Measurements from ENCODE around the gene NOTO. TPM values are rescaled to one million over a fixed set of nuclear protein-coding genes. Genes with fewer than 3 reads are reported as not detected.

The NOTO gene
- polyA plus RNA-seq, 1 donor from 2014 or later: not detected

- H3K79me2 ChIP-seq (replicated peaks; ENCODE audit: insufficient read depth, low read length): no peaks in the 10 kb centered on the region
Measured at GRCh38 chr2:73208258-73208657, 5.9 kb downstream of the NOTO start.

DNA sequence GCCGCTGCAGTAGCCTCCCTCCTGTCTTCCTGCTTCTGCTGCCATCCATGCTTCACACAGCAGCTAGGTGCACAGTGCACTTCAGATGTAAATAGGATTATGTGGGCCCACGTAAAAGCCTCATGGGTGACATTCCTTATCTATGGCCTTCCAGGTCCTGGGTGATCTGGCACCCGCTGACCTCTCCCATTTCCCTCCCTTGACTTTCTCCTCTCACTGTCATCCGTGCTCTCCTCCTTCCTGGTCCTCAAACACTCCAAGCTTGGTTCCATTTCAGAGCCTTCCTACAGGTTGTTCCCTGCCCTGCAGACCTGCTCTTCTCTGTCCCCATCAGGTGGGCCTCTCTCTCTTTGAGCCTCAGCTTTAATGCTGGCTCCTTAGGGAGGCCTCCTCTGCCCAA is 7.6 kb downstream of the NOTO start:
- Histone ChIP-seq H4K20me1 (ENCODE audit: insufficient read depth) (no peaks in the 10 kb centered on the region), H2AFZ (ENCODE audit: low read depth, low read length) (no peak overlapping the region), H3K27me3 (ENCODE audit: insufficient read depth, low read depth, low read length) (peaks cover 7% of the 10 kb centered on the region), H3K9me3 (ENCODE audit: low read length) (no peaks in the 10 kb centered on the region), H3K4me2 (ENCODE audit: low read length) (no peak overlapping the region), H3F3A (ENCODE audit: insufficient read depth, low read length, poor library complexity, severe bottlenecking) (no peaks in the 10 kb centered on the region), H3K79me2 (replicated peaks; ENCODE audit: insufficient read depth, low read length) (no peaks in the 10 kb centered on the region), H3K9me2 (ENCODE audit: insufficient read depth, low read length) (no peaks in the 10 kb centered on the region), H3K27ac (ENCODE audit: low read length) (no peak overlapping the region), H3K4me3 (ENCODE audit: low read length) (no peak overlapping the region), H3K36me3 (ENCODE audit: insufficient read depth, low read length) (no peaks in the 10 kb centered on the region), H3K9ac (ENCODE audit: low read length) (no peak overlapping the region)
- TF ChIP-seq SMC3 (conservative IDR thresholded peaks at IDR 0.05; ENCODE audit: poor library complexity) (no peak), MXI1 (conservative IDR thresholded peaks at IDR 0.05; ENCODE audit: poor library complexity, severe bottlenecking) (no peak), POLR2AphosphoS5 (IDR thresholded peaks at IDR 0.05) (no peak), EZH2 (IDR thresholded peaks at IDR 0.05; ENCODE audit: borderline replicate concordance, insufficient read depth, low read length, poor library complexity, severe bottlenecking) (no peak), TAF1 (IDR thresholded peaks at IDR 0.05; ENCODE audit: low read depth) (no peak), RAD21 (conservative IDR thresholded peaks at IDR 0.05) (no peak), CTCF (IDR thresholded peaks at IDR 0.05; ENCODE audit: poor library complexity, severe bottlenecking) (no peak), EP300 (conservative IDR thresholded peaks at IDR 0.05; ENCODE audit: poor library complexity, severe bottlenecking) (no peak)
- TF ChIP-seq, protein P1, sequence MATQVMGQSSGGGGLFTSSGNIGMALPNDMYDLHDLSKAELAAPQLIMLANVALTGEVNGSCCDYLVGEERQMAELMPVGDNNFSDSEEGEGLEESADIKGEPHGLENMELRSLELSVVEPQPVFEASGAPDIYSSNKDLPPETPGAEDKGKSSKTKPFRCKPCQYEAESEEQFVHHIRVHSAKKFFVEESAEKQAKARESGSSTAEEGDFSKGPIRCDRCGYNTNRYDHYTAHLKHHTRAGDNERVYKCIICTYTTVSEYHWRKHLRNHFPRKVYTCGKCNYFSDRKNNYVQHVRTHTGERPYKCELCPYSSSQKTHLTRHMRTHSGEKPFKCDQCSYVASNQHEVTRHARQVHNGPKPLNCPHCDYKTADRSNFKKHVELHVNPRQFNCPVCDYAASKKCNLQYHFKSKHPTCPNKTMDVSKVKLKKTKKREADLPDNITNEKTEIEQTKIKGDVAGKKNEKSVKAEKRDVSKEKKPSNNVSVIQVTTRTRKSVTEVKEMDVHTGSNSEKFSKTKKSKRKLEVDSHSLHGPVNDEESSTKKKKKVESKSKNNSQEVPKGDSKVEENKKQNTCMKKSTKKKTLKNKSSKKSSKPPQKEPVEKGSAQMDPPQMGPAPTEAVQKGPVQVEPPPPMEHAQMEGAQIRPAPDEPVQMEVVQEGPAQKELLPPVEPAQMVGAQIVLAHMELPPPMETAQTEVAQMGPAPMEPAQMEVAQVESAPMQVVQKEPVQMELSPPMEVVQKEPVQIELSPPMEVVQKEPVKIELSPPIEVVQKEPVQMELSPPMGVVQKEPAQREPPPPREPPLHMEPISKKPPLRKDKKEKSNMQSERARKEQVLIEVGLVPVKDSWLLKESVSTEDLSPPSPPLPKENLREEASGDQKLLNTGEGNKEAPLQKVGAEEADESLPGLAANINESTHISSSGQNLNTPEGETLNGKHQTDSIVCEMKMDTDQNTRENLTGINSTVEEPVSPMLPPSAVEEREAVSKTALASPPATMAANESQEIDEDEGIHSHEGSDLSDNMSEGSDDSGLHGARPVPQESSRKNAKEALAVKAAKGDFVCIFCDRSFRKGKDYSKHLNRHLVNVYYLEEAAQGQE (IDR thresholded peaks at IDR 0.05; ENCODE audit: borderline replicate concordance): no peak

More at GRCh38 chr2:73208258-73208657, 5.9 kb downstream of the NOTO start:
- H3K4me2 ChIP-seq (ENCODE audit: low read length): no peak overlapping the region
- H2AFZ ChIP-seq (ENCODE audit: low read depth, low read length): no peak overlapping the region
- TF ChIP-seq RAD21 (conservative IDR thresholded peaks at IDR 0.05) (no peak), POLR2AphosphoS5 (IDR thresholded peaks at IDR 0.05) (no peak), MXI1 (conservative IDR thresholded peaks at IDR 0.05; ENCODE audit: poor library complexity, severe bottlenecking) (no peak), EP300 (conservative IDR thresholded peaks at IDR 0.05; ENCODE audit: poor library complexity, severe bottlenecking) (no peak), EZH2 (IDR thresholded peaks at IDR 0.05; ENCODE audit: borderline replicate concordance, insufficient read depth, low read length, poor library complexity, severe bottlenecking) (no peak), TAF1 (IDR thresholded peaks at IDR 0.05; ENCODE audit: low read depth) (no peak), CTCF (IDR thresholded peaks at IDR 0.05; ENCODE audit: poor library complexity, severe bottlenecking) (no peak), SMC3 (conservative IDR thresholded peaks at IDR 0.05; ENCODE audit: poor library complexity) (no peak)
- TF ChIP-seq, protein P1 (IDR thresholded peaks at IDR 0.05; ENCODE audit: borderline replicate concordance): no peak
- no peak overlapping the region for H3K27ac ChIP-seq (ENCODE audit: low read length)
- no peaks in the 10 kb centered on the region for H3F3A ChIP-seq (ENCODE audit: insufficient read depth, low read length, poor library complexity, severe bottlenecking)
- H3K9me3 ChIP-seq (ENCODE audit: low read length): no peaks in the 10 kb centered on the region
- no peaks in the 10 kb centered on the region for H4K20me1 ChIP-seq (ENCODE audit: insufficient read depth)
- H3K9me2 ChIP-seq (ENCODE audit: insufficient read depth, low read length): no peaks in the 10 kb centered on the region
- H3K36me3 ChIP-seq (ENCODE audit: insufficient read depth, low read length): no peaks in the 10 kb centered on the region
- no peak overlapping the region for H3K9ac ChIP-seq (ENCODE audit: low read length)
- no peak overlapping the region for H3K4me3 ChIP-seq (ENCODE audit: low read length)
- H3K27me3 ChIP-seq (ENCODE audit: insufficient read depth, low read depth, low read length): peaks cover 23% of the 10 kb centered on the region
